Measurements from ENCODE around the gene RHOT2.

Gene RHOT2

DNA sequence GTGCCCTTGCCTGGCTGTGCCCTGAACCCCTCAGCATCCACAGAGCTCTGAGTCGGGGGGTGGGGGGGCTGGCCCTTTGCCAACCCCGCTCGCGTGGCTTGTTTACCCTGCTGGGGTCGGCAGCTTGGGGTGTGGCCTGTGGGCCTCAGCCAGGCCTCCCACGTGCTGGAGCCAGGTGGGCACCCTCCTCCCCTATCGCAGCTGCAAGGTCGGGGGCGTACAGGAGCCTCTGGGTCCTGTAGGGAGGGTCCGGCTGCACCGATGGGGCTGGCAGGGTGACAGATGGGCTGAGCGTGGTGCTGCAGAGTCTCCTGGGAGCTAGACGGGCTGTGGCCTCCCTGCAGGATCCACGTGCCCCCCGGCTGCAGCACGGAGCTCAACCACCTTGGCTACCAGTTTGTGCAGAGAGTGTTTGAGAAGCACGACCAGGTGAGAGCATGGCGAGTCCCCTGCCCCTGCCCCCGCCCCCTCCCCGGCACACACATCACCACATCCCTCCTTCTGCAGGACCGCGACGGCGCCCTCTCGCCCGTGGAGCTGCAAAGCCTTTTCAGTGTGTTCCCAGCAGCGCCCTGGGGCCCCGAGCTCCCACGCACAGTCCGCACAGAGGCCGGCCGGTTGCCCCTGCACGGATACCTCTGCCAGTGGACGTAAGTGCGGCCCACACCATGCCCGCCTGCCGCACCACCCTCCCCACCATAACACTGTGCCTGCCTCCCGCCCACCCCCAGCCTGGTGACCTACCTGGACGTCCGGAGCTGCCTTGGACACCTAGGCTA lies 3.6 kb downstream of the RHOT2 start:
- DNase-seq (ENCODE audit: low read depth), result no peak
- TF ChIP-seq, protein P1, sequence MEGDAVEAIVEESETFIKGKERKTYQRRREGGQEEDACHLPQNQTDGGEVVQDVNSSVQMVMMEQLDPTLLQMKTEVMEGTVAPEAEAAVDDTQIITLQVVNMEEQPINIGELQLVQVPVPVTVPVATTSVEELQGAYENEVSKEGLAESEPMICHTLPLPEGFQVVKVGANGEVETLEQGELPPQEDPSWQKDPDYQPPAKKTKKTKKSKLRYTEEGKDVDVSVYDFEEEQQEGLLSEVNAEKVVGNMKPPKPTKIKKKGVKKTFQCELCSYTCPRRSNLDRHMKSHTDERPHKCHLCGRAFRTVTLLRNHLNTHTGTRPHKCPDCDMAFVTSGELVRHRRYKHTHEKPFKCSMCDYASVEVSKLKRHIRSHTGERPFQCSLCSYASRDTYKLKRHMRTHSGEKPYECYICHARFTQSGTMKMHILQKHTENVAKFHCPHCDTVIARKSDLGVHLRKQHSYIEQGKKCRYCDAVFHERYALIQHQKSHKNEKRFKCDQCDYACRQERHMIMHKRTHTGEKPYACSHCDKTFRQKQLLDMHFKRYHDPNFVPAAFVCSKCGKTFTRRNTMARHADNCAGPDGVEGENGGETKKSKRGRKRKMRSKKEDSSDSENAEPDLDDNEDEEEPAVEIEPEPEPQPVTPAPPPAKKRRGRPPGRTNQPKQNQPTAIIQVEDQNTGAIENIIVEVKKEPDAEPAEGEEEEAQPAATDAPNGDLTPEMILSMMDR (IDR thresholded peaks at IDR 0.05; ENCODE audit: insufficient read depth, low read depth, low read length, missing control alignments), result no peak
- H3K4me3 ChIP-seq (ENCODE audit: low read depth, low read length), result no peak overlapping the region

DNA sequence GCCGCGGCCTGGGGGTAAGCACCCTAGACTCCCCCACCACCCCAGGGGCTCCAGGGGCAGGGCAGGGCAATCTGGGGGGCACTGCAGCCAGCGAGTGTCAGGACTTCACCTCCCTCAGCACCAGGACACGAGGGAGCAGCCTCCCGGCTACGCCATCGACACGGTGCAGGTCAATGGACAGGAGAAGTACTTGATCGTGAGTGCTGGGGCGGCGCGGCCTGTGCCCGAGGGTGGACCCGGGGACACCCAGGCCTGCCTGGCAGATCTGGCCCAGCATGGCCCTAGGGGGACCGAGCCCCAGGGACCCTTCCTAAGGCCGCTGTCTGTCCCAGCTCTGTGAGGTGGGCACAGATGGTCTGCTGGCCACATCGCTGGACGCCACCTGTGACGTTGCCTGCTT lies 4.4 kb downstream of the RHOT2 start:
- TF ChIP-seq, protein P1 (IDR thresholded peaks at IDR 0.05; ENCODE audit: insufficient read depth, low read depth, low read length, missing control alignments), result no peak
- DNase-seq (ENCODE audit: low read depth), result no peak

DNA sequence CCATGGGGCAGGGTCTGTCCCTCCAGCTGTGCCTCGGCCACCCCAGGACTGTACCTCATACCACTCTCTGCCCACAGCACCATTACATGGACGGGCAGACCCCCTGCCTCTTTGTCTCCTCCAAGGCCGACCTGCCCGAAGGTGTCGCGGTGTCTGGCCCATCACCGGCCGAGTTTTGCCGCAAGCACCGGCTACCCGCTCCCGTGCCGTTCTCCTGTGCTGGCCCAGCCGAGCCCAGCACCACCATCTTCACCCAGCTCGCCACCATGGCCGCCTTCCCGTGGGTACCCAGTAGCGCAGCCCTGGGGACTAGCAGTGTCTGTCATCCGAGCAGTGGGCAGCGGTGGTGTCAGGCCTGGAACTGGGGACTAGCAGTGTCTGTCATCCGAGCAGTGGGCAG lies 4.9 kb downstream of the RHOT2 start:
- no peak overlapping the region for H3K4me3 ChIP-seq (ENCODE audit: low read depth, low read length)
- TF ChIP-seq, protein P1 (IDR thresholded peaks at IDR 0.05; ENCODE audit: insufficient read depth, low read depth, low read length, missing control alignments), result no peak
- no peak for DNase-seq (ENCODE audit: low read depth)

More for the DNA sequence above, 4.4 kb downstream of the RHOT2 start:
- H3K4me3 ChIP-seq (ENCODE audit: low read depth, low read length), result no peak overlapping the region

DNA sequence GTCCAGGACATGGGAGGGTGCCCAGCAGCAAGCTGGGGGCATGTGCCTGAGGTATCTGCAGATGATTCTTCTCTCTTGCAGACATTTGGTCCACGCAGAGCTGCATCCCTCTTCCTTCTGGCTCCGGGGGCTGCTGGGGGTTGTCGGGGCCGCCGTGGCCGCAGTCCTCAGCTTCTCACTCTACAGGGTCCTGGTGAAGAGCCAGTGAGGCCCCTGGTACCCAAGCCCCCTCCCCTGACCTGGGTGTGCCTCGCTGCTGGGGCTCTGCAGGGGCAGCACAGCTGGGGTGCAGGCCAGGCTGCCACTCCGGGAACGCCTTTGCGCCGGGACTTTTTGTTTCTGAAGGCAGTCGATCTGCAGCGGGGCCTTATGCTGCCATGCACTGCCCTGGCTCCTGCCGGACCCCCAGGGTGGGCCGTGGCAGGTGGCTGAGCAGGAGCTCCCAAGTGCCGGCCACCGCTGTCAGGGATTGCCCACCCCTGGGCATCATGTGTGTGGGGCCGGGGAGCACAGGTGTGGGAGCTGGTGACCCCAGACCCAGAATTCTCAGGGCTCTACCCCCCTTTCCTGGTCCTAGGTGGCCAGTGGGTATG lies 5.6 kb downstream of the RHOT2 start:
- TF ChIP-seq, protein P1 (IDR thresholded peaks at IDR 0.05; ENCODE audit: insufficient read depth, low read depth, low read length, missing control alignments), result no peak

DNA sequence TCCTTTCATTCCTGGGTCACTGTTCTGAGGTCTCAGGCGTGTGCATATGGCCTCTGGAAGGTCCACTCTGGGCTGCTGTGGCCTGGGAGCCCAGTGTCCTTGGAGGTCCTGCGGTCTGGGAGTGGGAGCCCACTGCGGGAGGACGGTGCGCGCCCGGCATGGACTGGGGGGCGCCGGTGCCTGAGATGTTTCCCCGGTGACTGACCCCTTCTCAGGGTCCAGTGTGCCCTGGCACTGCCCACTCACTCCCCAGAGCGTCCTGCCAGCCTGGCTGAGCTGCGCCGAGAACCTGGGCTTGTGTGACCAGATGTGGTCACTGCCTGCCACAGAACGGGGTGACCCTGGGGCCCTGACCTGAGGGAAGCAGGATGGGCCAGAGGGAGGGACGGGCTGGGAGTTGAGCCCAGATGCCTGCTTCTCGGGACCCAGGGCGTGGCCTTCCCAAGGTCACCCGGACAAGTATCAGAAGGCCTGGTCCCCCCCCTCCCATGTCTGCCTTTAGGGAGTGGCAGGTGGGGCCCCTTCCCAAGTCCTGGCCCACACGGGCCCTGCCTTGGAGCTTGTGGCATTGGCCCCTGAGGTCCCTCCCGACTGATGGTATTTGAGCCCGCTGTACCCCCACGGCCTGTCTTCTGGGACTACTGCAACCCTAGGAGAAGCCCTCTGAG lies 6.4 kb downstream of the RHOT2 start:
- H3K4me3 ChIP-seq (ENCODE audit: low read depth, low read length), result no peak overlapping the region
- no peak for DNase-seq (ENCODE audit: low read depth)
- TF ChIP-seq, protein P1 (IDR thresholded peaks at IDR 0.05; ENCODE audit: insufficient read depth, low read depth, low read length, missing control alignments), result no peak

More for the DNA sequence above, 5.6 kb downstream of the RHOT2 start:
- no peak for DNase-seq (ENCODE audit: low read depth)
- no peak overlapping the region for H3K4me3 ChIP-seq (ENCODE audit: low read depth, low read length)

DNA sequence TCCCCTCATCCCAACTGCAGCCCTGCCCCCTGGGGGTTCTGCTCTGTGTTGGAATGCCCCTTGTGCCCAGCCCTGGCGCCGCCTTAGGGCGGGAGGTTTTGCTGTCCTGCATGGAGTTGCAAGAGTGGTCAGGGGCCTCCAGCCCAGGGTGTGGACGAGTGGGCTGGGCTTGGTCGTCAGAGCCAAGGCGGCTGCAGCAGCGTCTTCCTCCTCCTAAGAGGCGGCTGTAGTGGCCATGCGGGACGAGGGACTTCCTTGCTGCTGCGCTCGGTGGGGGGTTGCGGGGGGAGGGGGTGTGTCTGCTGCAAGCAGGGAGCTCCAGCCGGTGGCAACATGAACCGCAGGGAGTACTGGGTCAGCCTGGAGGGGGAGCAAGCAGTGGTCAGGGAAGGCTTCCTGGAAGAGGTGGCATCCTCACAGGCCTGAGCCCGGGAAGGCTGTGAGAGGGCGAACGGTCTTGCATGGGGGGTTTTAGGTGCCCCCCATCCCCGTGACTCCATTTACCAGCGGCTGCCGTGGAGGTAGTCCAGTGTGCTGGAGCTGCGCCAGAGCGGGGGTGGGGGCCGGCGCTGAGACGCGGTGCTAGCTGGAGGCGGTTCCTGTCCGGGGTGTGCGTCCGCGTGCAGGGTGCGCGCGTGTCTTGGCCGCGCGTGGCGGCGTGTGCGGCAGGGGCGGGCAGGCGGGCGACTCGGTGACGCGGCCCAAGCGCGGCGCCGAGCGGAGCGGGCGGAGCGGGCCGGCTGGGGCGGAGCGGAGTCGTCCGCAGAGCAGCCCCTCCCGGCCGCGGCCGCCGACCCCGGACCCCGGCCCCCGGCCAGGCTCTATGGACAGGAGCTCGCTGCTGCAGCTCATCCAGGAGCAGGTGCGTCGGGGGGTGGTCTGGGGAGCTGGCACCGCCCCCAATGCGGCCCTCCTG lies 7.3 kb downstream of the RHOT2 start, which contains the start of gene RHBDL1:
Gene RHBDL1 (plus strand): TSS at position 704 of the 916 bp plus-strand sequence. CDS start 120 bp downstream, at position 824.
- no peak within 1 kb of the TSS for H3K4me3 ChIP-seq (ENCODE audit: low read depth, low read length)
- DNase-seq (ENCODE audit: low read depth), result peak; percentile 35
- TF ChIP-seq, protein P1 (IDR thresholded peaks at IDR 0.05; ENCODE audit: insufficient read depth, low read depth, low read length, missing control alignments), result no peak
